Mesenchymal stem cell (in vitro differentiated cells and primary cell): ENCODE measurements around the gene TRIM27.

Source experiments
- DNase-seq: peaks from one replicate; pipeline ENCODE4 v3.0.0-alpha.2; 2013
- H2AFZ ChIP-seq: one replicate; pipeline ENCODE4 v1.6.1; 2013; ENCODE audit warnings: low read depth, mild to moderate bottlenecking, control low read depth, inconsistent platforms, low read length, moderate library complexity
- H2AK5ac ChIP-seq: 2 replicates; pipeline ENCODE4 v1.6.1; 2013; ENCODE audit warnings: low read length, moderate library complexity, mild to moderate bottlenecking, inconsistent platforms; ENCODE audit not compliant: severe bottlenecking
- H2BK120ac ChIP-seq: one replicate; pipeline ENCODE4 v1.6.1; 2013; ENCODE audit warnings: low read depth, mild to moderate bottlenecking, inconsistent platforms, low read length, moderate library complexity
- H2BK12ac ChIP-seq, 2 experiments: one replicate each; pipeline ENCODE4 v1.6.1; 2013; ENCODE audit warnings: inconsistent platforms in 2 of 2, low read length in 2 of 2, mild to moderate bottlenecking in 2 of 2, moderate library complexity in 2 of 2, control low read depth in 1 of 2
- H2BK15ac ChIP-seq: one replicate; pipeline ENCODE4 v1.6.1; 2013; ENCODE audit warnings: mild to moderate bottlenecking, low read depth, inconsistent platforms; ENCODE audit not compliant: poor library complexity, severe bottlenecking
- H2BK5ac ChIP-seq: 2 replicates; pipeline ENCODE4 v1.6.1; 2013; ENCODE audit warnings: low read depth, mild to moderate bottlenecking, low read length, control low read depth, inconsistent platforms; ENCODE audit not compliant: poor library complexity, severe bottlenecking
- H3K14ac ChIP-seq, 2 experiments: one replicate each; pipeline ENCODE4 v1.6.1; 2013; ENCODE audit warnings: inconsistent platforms in 2 of 2, low read length in 2 of 2, control low read depth in 1 of 2, mild to moderate bottlenecking in 1 of 2, moderate library complexity in 1 of 2
- H3K18ac ChIP-seq, 2 experiments: one replicate each; pipeline ENCODE4 v1.6.1; 2013; ENCODE audit warnings: inconsistent platforms in 2 of 2, low read length in 2 of 2, control low read depth in 1 of 2, low read depth in 1 of 2, mild to moderate bottlenecking in 1 of 2
- H3K23ac ChIP-seq, 2 experiments: one replicate each; pipeline ENCODE4 v1.6.1; 2013; ENCODE audit warnings: inconsistent platforms in 2 of 2, low read length in 2 of 2, mild to moderate bottlenecking in 2 of 2, moderate library complexity in 2 of 2, control low read depth in 1 of 2
- H3K27ac ChIP-seq: 2 replicates; pipeline ENCODE4 v1.5.1; 2013; ENCODE audit warnings: mild to moderate bottlenecking, moderate library complexity, low read length, control low read depth, inconsistent platforms; ENCODE audit not compliant: poor library complexity, severe bottlenecking
- H3K27me3 ChIP-seq, 2 experiments: 2 replicates each; pipeline versions ENCODE4 v1.6.1 to v1.7.0; 2013; ENCODE audit warnings: low read length in 2 of 2, mild to moderate bottlenecking in 2 of 2, moderate library complexity in 2 of 2, control low read depth in 1 of 2, inconsistent platforms in 1 of 2; ENCODE audit not compliant: control insufficient read depth in 1 of 2, insufficient read depth in 1 of 2
- H3K36me3 ChIP-seq, 2 experiments: 2 replicates each; pipeline versions ENCODE4 v1.6.1 to v1.7.0; 2013; ENCODE audit warnings: low read length in 2 of 2, control low read depth in 1 of 2, inconsistent platforms in 1 of 2, low read depth in 1 of 2, mild to moderate bottlenecking in 1 of 2; ENCODE audit not compliant: insufficient read depth in 2 of 2, control insufficient read depth in 1 of 2
- H3K4ac ChIP-seq, 2 experiments: one replicate each; pipeline ENCODE4 v1.6.1; 2013; ENCODE audit warnings: inconsistent platforms in 2 of 2, low read length in 2 of 2, mild to moderate bottlenecking in 2 of 2, moderate library complexity in 2 of 2, control low read depth in 1 of 2, low read depth in 1 of 2
- H3K4me1 ChIP-seq: 2 replicates; pipeline ENCODE4 v1.6.1; 2013; ENCODE audit warnings: low read depth, low read length, control low read depth; ENCODE audit not compliant: control insufficient read depth, insufficient read depth
- H3K4me2 ChIP-seq: 2 replicates; pipeline ENCODE4 v1.6.1; 2013; ENCODE audit warnings: low read length, mild to moderate bottlenecking, inconsistent platforms; ENCODE audit not compliant: poor library complexity, severe bottlenecking
- H3K4me3 ChIP-seq, 2 experiments: 2 replicates each; pipeline versions ENCODE4 v1.5.1 to v1.7.0; 2013; ENCODE audit warnings: low read length in 2 of 2, mild to moderate bottlenecking in 2 of 2, control low read depth in 1 of 2, low read depth in 1 of 2; ENCODE audit not compliant: insufficient read depth in 1 of 2
- H3K79me1 ChIP-seq: replicated peaks from 2 replicates; pipeline ENCODE4 v1.6.1; 2013; ENCODE audit warnings: mild to moderate bottlenecking, control low read depth, low read length, inconsistent platforms; ENCODE audit not compliant: poor library complexity, severe bottlenecking
- H3K9ac ChIP-seq: 2 replicates; pipeline ENCODE4 v1.7.0; 2013; ENCODE audit warnings: mild to moderate bottlenecking, low read length, moderate library complexity
- H3K9me3 ChIP-seq: 2 replicates; pipeline ENCODE4 v1.7.0; 2013; ENCODE audit warnings: mild to moderate bottlenecking, low read length; ENCODE audit not compliant: control insufficient read depth
- H4K8ac ChIP-seq: one replicate; pipeline ENCODE4 v1.6.1; 2013; ENCODE audit warnings: inconsistent platforms, mild to moderate bottlenecking, low read length, moderate library complexity
- H4K91ac ChIP-seq: one replicate; pipeline ENCODE4 v1.6.1; 2013; ENCODE audit warnings: mild to moderate bottlenecking, low read length, inconsistent platforms
- WGBS: methylation state at CpG from one replicate; pipeline ENCODE4 v1.1.7; 2013; ENCODE audit warnings: mixed read lengths; 5-methylcytosine and 5-hydroxymethylcytosine counted together

Gene TRIM27

GRCh38 chr6:28884423-28885131 is 39.2 kb downstream of the TRIM27 start:
- Histone ChIP-seq H2BK12ac (no peak overlapping the region), H3K4ac (no peak overlapping the region), H4K91ac (no peak overlapping the region), H3K9ac (no peak overlapping the region), H2BK120ac (no peak overlapping the region), H2BK5ac (no peak overlapping the region), H3K27me3 (peaks cover 9 to 16% of the 10 kb centered on the region in 2 experiments), H3K23ac (no peak overlapping the region), H4K8ac (no peak overlapping the region), H2BK15ac (no peak overlapping the region), H2AFZ (no peak overlapping the region), H3K14ac (no peak overlapping the region), H2AK5ac (no peak overlapping the region), H3K4me3 (no peak overlapping the region), H3K4me2 (no peak overlapping the region), H3K79me1 (no peaks in the 10 kb centered on the region), H3K4me1 (no peaks in the 10 kb centered on the region), H3K27ac (no peak overlapping the region), H3K36me3 (no peaks in the 10 kb centered on the region), H3K9me3 (peaks cover 8% of the 10 kb centered on the region), H3K18ac (no peak overlapping the region)
- WGBS = 96% methylated on average over 18 of the region's 18 CpGs
- no peak for DNase-seq

GRCh38 chr6:28880894-28881780 is 42.6 kb downstream of the TRIM27 start:
- H4K8ac ChIP-seq = no peak overlapping the region
- no peak overlapping the region for H2BK120ac ChIP-seq
- H2BK15ac ChIP-seq = no peak overlapping the region
- no peak overlapping the region for H2BK5ac ChIP-seq
- H3K4me1 ChIP-seq = no peaks in the 10 kb centered on the region
- H4K91ac ChIP-seq = no peak overlapping the region
- no peaks in the 10 kb centered on the region for H3K36me3 ChIP-seq
- peak overlapping the region; percentile 87 for H3K9ac ChIP-seq
- peak overlapping the region; percentile 50 to 92 for H3K4me3 ChIP-seq
- H3K79me1 ChIP-seq = no peaks in the 10 kb centered on the region
- H3K9me3 ChIP-seq = peaks cover 8% of the 10 kb centered on the region
- H3K14ac ChIP-seq = no peak overlapping the region
- 7% methylated on average over 24 of the region's 28 CpGs for WGBS
- H2AFZ ChIP-seq = peak overlapping the region; percentile 30
- H3K4ac ChIP-seq = no peak overlapping the region
- no peak overlapping the region for H2BK12ac ChIP-seq
- peak; percentile 76 for DNase-seq
- H2AK5ac ChIP-seq = no peak overlapping the region
- no peak overlapping the region for H3K23ac ChIP-seq
- H3K27ac ChIP-seq = peak overlapping the region; percentile 31
- H3K4me2 ChIP-seq = peak overlapping the region; percentile 50
- peaks cover 7 to 41% of the 10 kb centered on the region in 2 experiments for H3K27me3 ChIP-seq
- H3K18ac ChIP-seq = no peak overlapping the region

GRCh38 chr6:28880519-28880893 is 43.3 kb downstream of the TRIM27 start:
- 63% methylated on average over 4 of the region's 7 CpGs for WGBS
- Histone ChIP-seq H3K27ac (peak overlapping the region; percentile 31), H4K91ac (no peak overlapping the region), H2BK120ac (no peak overlapping the region), H3K27me3 (peaks cover 8 to 43% of the 10 kb centered on the region in 2 experiments), H3K14ac (no peak overlapping the region), H3K9ac (peak overlapping the region; percentile 87), H2AK5ac (no peak overlapping the region), H3K4ac (no peak overlapping the region), H3K9me3 (peaks cover 2% of the 10 kb centered on the region), H2AFZ (peak overlapping the region; percentile 30), H4K8ac (no peak overlapping the region), H2BK5ac (no peak overlapping the region), H3K4me3 (peak overlapping the region; percentile 50 to 92), H2BK12ac (no peak overlapping the region), H3K23ac (no peak overlapping the region), H3K79me1 (no peaks in the 10 kb centered on the region), H3K36me3 (no peaks in the 10 kb centered on the region), H3K4me2 (peak overlapping the region; percentile 50), H3K18ac (no peak overlapping the region), H2BK15ac (no peak overlapping the region), H3K4me1 (no peaks in the 10 kb centered on the region)
- DNase-seq = no peak

GRCh38 chr6:28876710-28877109 is 47.1 kb downstream of the TRIM27 start:
- H2BK5ac ChIP-seq = no peak overlapping the region
- WGBS = 86% methylated on average over 1 of the region's 1 CpG
- no peak overlapping the region for H4K8ac ChIP-seq
- no peak overlapping the region for H2AFZ ChIP-seq
- no peak overlapping the region for H3K18ac ChIP-seq
- H3K36me3 ChIP-seq = no peaks in the 10 kb centered on the region
- H3K27me3 ChIP-seq = peaks cover 4 to 33% of the 10 kb centered on the region in 2 experiments
- H3K23ac ChIP-seq = no peak overlapping the region
- no peak overlapping the region for H2BK12ac ChIP-seq
- no peak overlapping the region for H3K9ac ChIP-seq
- H3K79me1 ChIP-seq = no peaks in the 10 kb centered on the region
- H4K91ac ChIP-seq = no peak overlapping the region
- no peak for DNase-seq
- H2BK120ac ChIP-seq = no peak overlapping the region
- H3K14ac ChIP-seq = no peak overlapping the region
- H2BK15ac ChIP-seq = no peak overlapping the region
- H3K9me3 ChIP-seq = no peaks in the 10 kb centered on the region
- no peaks in the 10 kb centered on the region for H3K4me1 ChIP-seq
- H3K4me2 ChIP-seq = no peak overlapping the region
- H2AK5ac ChIP-seq = no peak overlapping the region
- no peak overlapping the region for H3K4ac ChIP-seq
- H3K27ac ChIP-seq = no peak overlapping the region
- H3K4me3 ChIP-seq = no peak overlapping the region
